Hematopoietic multipotent progenitor cell treated with erythropoietin and hydrocortisone succinate and interleukin-3 and kit ligand, for 4 days (in vitro differentiated cells): ENCODE data around the gene WASF3.

ENCODE experiments used
- DNase-seq: peaks from one replicate; pipeline ENCODE4 v3.0.0-alpha.2; 2015

WASF3 gene

GRCh38 chr13:26548205-26548765, 9.2 kb upstream of the WASF3 start:
- no peak for DNase-seq

- no peak for DNase-seq
Measured at GRCh38 chr13:26549713-26550112, 7.8 kb upstream of the WASF3 start.

GRCh38 chr13:26551255-26551860, 6.1 kb upstream of the WASF3 start:
- no peak for DNase-seq

GRCh38 chr13:26555413-26555812, 2.1 kb upstream of the WASF3 start:
- no peak for DNase-seq

GRCh38 chr13:26557051-26557392, 461 bp upstream of the WASF3 start:
- no peak for DNase-seq

GRCh38 chr13:26558074-26558805, 757 bp downstream of the WASF3 start:
- peak; percentile 19 for DNase-seq

GRCh38 chr13:26558987-26559386, 1.5 kb downstream of the WASF3 start:
- DNase-seq = no peak

GRCh38 chr13:26560456-26560855, 3.0 kb downstream of the WASF3 start:
- no peak for DNase-seq

GRCh38 chr13:26561067-26561466, 3.6 kb downstream of the WASF3 start:
- DNase-seq = no peak

- no peak for DNase-seq
Measured at GRCh38 chr13:26561651-26562511, 4.4 kb downstream of the WASF3 start.

GRCh38 chr13:26562512-26562890, 5.0 kb downstream of the WASF3 start:
- DNase-seq = no peak

GRCh38 chr13:26563713-26564112, 6.2 kb downstream of the WASF3 start:
- DNase-seq = no peak

GRCh38 chr13:26568132-26568815, 10.8 kb downstream of the WASF3 start:
- no peak for DNase-seq

GRCh38 chr13:26571518-26571917, 14.0 kb downstream of the WASF3 start:
- DNase-seq = no peak

- no peak for DNase-seq
Measured at GRCh38 chr13:26575244-26575643, 17.8 kb downstream of the WASF3 start.

- no peak for DNase-seq
Measured at GRCh38 chr13:26579580-26579979, 22.1 kb downstream of the WASF3 start.

GRCh38 chr13:26583662-26584061, 26.2 kb downstream of the WASF3 start:
- DNase-seq = no peak

- no peak for DNase-seq
Measured at GRCh38 chr13:26584713-26585112, 27.2 kb downstream of the WASF3 start.

- no peak for DNase-seq
Measured at GRCh38 chr13:26585136-26585535, 27.7 kb downstream of the WASF3 start.

- DNase-seq = no peak
Measured at GRCh38 chr13:26587251-26587650, 29.8 kb downstream of the WASF3 start.

- DNase-seq = no peak
Measured at GRCh38 chr13:26589226-26589625, 31.7 kb downstream of the WASF3 start.

GRCh38 chr13:26589754-26590153, 32.3 kb downstream of the WASF3 start:
- DNase-seq = peak; percentile 26

GRCh38 chr13:26590379-26590778, 32.9 kb downstream of the WASF3 start:
- DNase-seq = no peak
